Mucosa of descending colon (tissue), 3 donors: Measurements from ENCODE around the gene DSCAM. TPM values are rescaled to one million over a fixed set of nuclear protein-coding genes. Genes with fewer than 3 reads are reported as not detected.

Experiments
- ATAC-seq: fragments of 200-7000 bp; cut with Tn5 transposase; one replicate; pipeline ENCODE4 v1.9.1; 2020; ENCODE audit warnings: mild to moderate bottlenecking, moderate library complexity
- DNase-seq, 3 donors: peaks; one replicate each; pipeline ENCODE4 v3.0.0-alpha.2; 2020
- H3K36me3 ChIP-seq: fragments of 200-600 bp; one replicate; pipeline ENCODE4 v1.8.0; 2021; ENCODE audit warnings: low read depth, mild to moderate bottlenecking
- H3K4me1 ChIP-seq: fragments of 200-600 bp; one replicate; pipeline ENCODE4 v1.8.0; 2021; ENCODE audit warnings: low read depth, mild to moderate bottlenecking
- H3K4me3 ChIP-seq: fragments of 200-600 bp; one replicate; pipeline ENCODE4 v1.8.0; 2021; ENCODE audit warnings: mild to moderate bottlenecking
- H3K9me3 ChIP-seq: fragments of 200-600 bp; one replicate; pipeline ENCODE4 v1.8.0; 2021; ENCODE audit warnings: mild to moderate bottlenecking
- intact Hi-C, 2 donors: fragments of 100-400 bp; cut with DNase I in 1 of 2; cut with micrococcal nuclease in 1 of 2; formaldehyde crosslinking; loops; one replicate each; pipeline versions ENCODE4 v1.11.0 to v1.11.1; 2022; cut with DNase I, micrococcal nuclease
- total RNA-seq, 3 donors: library from RNA; stranded (reverse); fragmentation: NEBNext Ultra II Directional in 2 of 3; extraction: Animal tissue kit (Norgen Biotek cat#: 25700) in 2 of 3; gene quantifications; one replicate each; pipeline versions ENCODE4 v1.2.1 to v1.2.4, GENCODE V29; 2021 to 2023
- TF ChIP-seq, protein P1 (sequence below): fragments of 200-600 bp; IDR thresholded peaks from one replicate; pipeline ENCODE4 v1.8.0; 2022; ENCODE audit warnings: antibody characterized with exemption, mild to moderate bottlenecking
- donor health status: DM: no; HTN: no; CAD: no; lungs with moderate emphysema.
- donor health status: DM: no; HTN: no; CAD: no.
- donor health status: DM: no; HTN: yes; CAD: no.

Gene DSCAM
- total RNA-seq, 3 donors from 2014 or later: 0.35 TPM; not detected in 2

DNA sequence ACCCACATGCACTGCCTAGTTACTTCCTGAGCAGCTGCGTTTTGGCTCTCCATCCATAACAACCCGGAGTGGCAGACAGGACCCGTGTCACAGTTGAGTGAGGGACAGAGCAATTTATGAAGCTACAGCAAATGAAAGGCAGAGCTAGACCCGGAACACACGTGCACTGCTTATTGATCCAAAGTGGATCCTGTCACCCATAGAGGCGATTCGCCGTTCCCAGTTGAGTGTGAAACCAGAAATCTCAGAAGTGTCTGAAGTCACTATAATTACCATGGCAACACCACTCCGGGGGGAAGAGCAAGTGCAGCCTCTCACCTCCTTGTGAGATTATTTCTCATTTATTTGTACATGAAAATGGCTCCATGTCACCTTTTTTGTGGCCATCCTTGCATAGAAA lies 365.2 kb downstream of the DSCAM start:
- intact Hi-C loops: no loop called here
- TF ChIP-seq, protein P1, sequence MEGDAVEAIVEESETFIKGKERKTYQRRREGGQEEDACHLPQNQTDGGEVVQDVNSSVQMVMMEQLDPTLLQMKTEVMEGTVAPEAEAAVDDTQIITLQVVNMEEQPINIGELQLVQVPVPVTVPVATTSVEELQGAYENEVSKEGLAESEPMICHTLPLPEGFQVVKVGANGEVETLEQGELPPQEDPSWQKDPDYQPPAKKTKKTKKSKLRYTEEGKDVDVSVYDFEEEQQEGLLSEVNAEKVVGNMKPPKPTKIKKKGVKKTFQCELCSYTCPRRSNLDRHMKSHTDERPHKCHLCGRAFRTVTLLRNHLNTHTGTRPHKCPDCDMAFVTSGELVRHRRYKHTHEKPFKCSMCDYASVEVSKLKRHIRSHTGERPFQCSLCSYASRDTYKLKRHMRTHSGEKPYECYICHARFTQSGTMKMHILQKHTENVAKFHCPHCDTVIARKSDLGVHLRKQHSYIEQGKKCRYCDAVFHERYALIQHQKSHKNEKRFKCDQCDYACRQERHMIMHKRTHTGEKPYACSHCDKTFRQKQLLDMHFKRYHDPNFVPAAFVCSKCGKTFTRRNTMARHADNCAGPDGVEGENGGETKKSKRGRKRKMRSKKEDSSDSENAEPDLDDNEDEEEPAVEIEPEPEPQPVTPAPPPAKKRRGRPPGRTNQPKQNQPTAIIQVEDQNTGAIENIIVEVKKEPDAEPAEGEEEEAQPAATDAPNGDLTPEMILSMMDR: no peak
- Histone ChIP-seq H3K9me3 (no peaks in the 10 kb centered on the region), H3K4me3 (no peak overlapping the region), H3K4me1 (no peaks in the 10 kb centered on the region), H3K36me3 (no peaks in the 10 kb centered on the region)
- ATAC-seq (no peak), DNase-seq (no peak)

DNA sequence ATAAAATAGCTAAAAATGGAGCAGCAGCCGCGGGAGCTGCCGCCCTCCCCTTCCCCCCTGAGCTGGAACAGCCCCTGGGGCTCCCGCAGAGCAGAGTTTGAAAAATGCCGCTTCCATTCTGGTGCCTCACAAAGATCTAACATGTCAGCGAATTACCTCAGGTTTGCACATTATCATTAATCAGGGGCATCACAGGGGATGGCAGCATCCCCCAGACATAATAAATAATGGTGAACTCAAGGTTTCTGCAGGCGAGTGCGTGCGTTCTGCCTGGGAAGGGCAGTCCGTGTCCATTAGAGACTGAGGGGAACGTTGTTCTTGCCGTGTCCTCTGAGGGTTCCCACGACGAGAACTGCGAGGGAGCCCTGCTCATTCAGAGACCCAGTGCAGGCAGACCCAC lies 372.4 kb downstream of the DSCAM start:
- DNase-seq (no peak), ATAC-seq (no peak)
- TF ChIP-seq, protein P1: no peak
- Histone ChIP-seq H3K36me3 (no peaks in the 10 kb centered on the region), H3K9me3 (no peaks in the 10 kb centered on the region), H3K4me1 (no peaks in the 10 kb centered on the region), H3K4me3 (no peak overlapping the region)
- intact Hi-C loops: no loop called here

GRCh38 chr21:40472013-40472412 lies 374.9 kb downstream of the DSCAM start:
- H3K4me1 ChIP-seq: no peaks in the 10 kb centered on the region
- TF ChIP-seq, protein P1: no peak
- H3K9me3 ChIP-seq: no peaks in the 10 kb centered on the region
- H3K36me3 ChIP-seq: no peaks in the 10 kb centered on the region
- no peak for ATAC-seq
- intact Hi-C loops: no loop called here
- no peak overlapping the region for H3K4me3 ChIP-seq
- DNase-seq: no peak

DNA sequence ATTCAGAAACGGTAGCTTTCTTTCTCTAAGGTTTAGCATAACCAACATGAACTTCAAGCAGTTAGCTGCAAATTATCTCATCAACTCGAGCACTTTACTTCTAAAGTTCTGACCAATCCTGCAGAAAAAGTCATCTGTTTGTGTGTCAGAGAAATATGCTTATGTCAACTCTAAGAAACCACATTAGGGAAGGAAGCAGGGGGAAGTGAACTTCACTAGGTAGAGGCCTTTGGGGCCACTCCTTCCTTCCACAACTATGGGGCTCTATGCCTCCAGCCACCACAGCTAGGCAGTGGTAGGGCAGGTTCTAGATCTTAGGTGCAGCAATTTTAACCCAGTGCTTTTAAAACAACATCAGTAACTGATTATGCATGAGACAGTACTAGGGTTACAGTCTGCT lies 375.9 kb downstream of the DSCAM start:
- TF ChIP-seq, protein P1: no peak
- intact Hi-C loops: no loop called here
- ATAC-seq (no peak), DNase-seq (no peak)
- Histone ChIP-seq H3K4me1 (no peaks in the 10 kb centered on the region), H3K9me3 (no peaks in the 10 kb centered on the region), H3K36me3 (no peaks in the 10 kb centered on the region), H3K4me3 (no peak overlapping the region)

DNA sequence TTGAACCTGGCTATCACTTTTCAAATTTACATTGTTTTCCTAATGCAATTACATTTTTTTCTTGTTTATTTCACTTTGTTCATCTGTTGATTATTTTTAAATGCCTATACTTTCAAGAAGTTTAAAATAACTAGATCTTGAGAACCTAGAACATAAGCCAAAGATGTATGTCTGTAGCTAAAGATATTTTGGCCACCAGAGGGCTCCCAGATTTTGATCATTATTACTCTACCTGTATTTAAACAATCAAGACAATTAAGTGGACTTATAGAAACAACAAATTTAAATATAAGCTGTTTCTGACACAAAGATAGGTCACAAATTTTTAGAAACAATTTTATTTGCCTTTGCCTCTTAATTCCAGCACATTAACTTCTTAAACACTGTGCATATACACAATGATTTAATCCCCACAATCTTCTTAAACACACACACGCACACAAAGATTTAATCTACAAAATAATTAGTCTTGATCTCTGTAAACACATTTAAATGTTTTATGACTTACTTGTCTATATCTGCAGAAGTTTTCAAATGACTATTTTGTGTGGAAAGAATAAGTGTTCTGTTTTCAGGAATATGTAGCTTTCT lies 380.0 kb downstream of the DSCAM start:
- ATAC-seq: no peak
- Histone ChIP-seq H3K36me3 (no peaks in the 10 kb centered on the region), H3K9me3 (no peaks in the 10 kb centered on the region), H3K4me1 (no peaks in the 10 kb centered on the region), H3K4me3 (no peak overlapping the region)
- DNase-seq: peak in 1 of 3 donors; percentile 25
- intact Hi-C loops: loop anchor here in 1 of 2 donors (5.0 kb wide), 1 partner anchor 600 kb away; no protein-coding TSS in a partner anchor
- TF ChIP-seq, protein P1: no peak

- Histone ChIP-seq H3K4me1 (no peaks in the 10 kb centered on the region), H3K36me3 (no peaks in the 10 kb centered on the region), H3K9me3 (no peaks in the 10 kb centered on the region), H3K4me3 (no peak overlapping the region)
- TF ChIP-seq, protein P1: no peak
- DNase-seq (no peak), ATAC-seq (no peak)
- intact Hi-C loops: loop anchor here in 1 of 2 donors (5.0 kb wide), 1 partner anchor 602 kb away; no protein-coding TSS in a partner anchor
Observed at GRCh38 chr21:40465382-40465781, 381.6 kb downstream of the DSCAM start.
